ENCODE measurements around the gene THSD4. TPM values are rescaled to one million over a fixed set of nuclear protein-coding genes. Genes with fewer than 3 reads are reported as not detected.
A peak's percentile ranks its signal among the peaks of the same experiment; 100 is the strongest.

THSD4 gene
- total RNA-seq, 4 donors from 2014 or later: 16.6 to 25.3 (median 24.1) TPM

- 70% methylated on average over 2 of the region's 2 CpGs for WGBS
- Histone ChIP-seq H3K27ac (no peak overlapping the region), H3K27me3 (no peaks in the 10 kb centered on the region), H3K36me3 (no peaks in the 10 kb centered on the region), H3K4me3 (no peak overlapping the region), H3K9me3 (no peaks in the 10 kb centered on the region), H3K4me1 (peaks cover 12% of the 10 kb centered on the region)
- no peak for TF ChIP-seq POLR2AphosphoS5 (IDR thresholded peaks at IDR 0.05)
- TF ChIP-seq EP300 (IDR thresholded peaks at IDR 0.05): no peak
- TF ChIP-seq CTCF (IDR thresholded peaks at IDR 0.05): no peak
- no peak for TF ChIP-seq POLR2A (IDR thresholded peaks at IDR 0.05)
- DNase-seq (ENCODE audit: low spot score in 2 of 2): no peak
Observed at GRCh38 chr15:71290881-71291635, 175.8 kb downstream of the THSD4 start.

GRCh38 chr15:71291723-71292122, 176.5 kb downstream of the THSD4 start:
- H3K4me3 ChIP-seq: no peak overlapping the region
- no peaks in the 10 kb centered on the region for H3K27me3 ChIP-seq
- no peak overlapping the region for H3K27ac ChIP-seq
- peaks cover 12% of the 10 kb centered on the region for H3K4me1 ChIP-seq
- no peak for TF ChIP-seq EP300 (IDR thresholded peaks at IDR 0.05)
- no peak for TF ChIP-seq POLR2A (IDR thresholded peaks at IDR 0.05)
- no peak for TF ChIP-seq CTCF (IDR thresholded peaks at IDR 0.05)
- TF ChIP-seq POLR2AphosphoS5 (IDR thresholded peaks at IDR 0.05): no peak
- WGBS: 90% methylated on average over 1 of the region's 1 CpG
- H3K9me3 ChIP-seq: no peaks in the 10 kb centered on the region
- H3K36me3 ChIP-seq: no peaks in the 10 kb centered on the region
- no peak for DNase-seq (ENCODE audit: low spot score in 2 of 2)

GRCh38 chr15:71293723-71294122, 178.5 kb downstream of the THSD4 start:
- Histone ChIP-seq H3K36me3 (no peaks in the 10 kb centered on the region), H3K9me3 (no peaks in the 10 kb centered on the region), H3K4me3 (no peak overlapping the region), H3K27me3 (no peaks in the 10 kb centered on the region), H3K4me1 (peaks cover 12% of the 10 kb centered on the region), H3K27ac (peak overlapping the region; percentile 13)
- WGBS: 29% methylated on average over 2 of the region's 2 CpGs
- TF ChIP-seq POLR2AphosphoS5 (IDR thresholded peaks at IDR 0.05) (no peak), EP300 (IDR thresholded peaks at IDR 0.05) (no peak), CTCF (IDR thresholded peaks at IDR 0.05) (no peak), POLR2A (IDR thresholded peaks at IDR 0.05) (no peak)
- DNase-seq (ENCODE audit: low spot score in 2 of 2): no peak

- DNase-seq (ENCODE audit: low spot score in 2 of 2): no peak
- Histone ChIP-seq H3K4me1 (peaks cover 12% of the 10 kb centered on the region), H3K4me3 (no peak overlapping the region), H3K36me3 (no peaks in the 10 kb centered on the region), H3K27ac (peak overlapping the region; percentile 13), H3K27me3 (no peaks in the 10 kb centered on the region), H3K9me3 (no peaks in the 10 kb centered on the region)
- WGBS: 71% methylated on average over 12 of the region's 12 CpGs
- TF ChIP-seq EP300 (IDR thresholded peaks at IDR 0.05) (no peak), CTCF (IDR thresholded peaks at IDR 0.05) (no peak), POLR2AphosphoS5 (IDR thresholded peaks at IDR 0.05) (no peak), POLR2A (IDR thresholded peaks at IDR 0.05) (no peak)
Observed at GRCh38 chr15:71294251-71294910, 179.1 kb downstream of the THSD4 start.

- Histone ChIP-seq H3K9me3 (no peaks in the 10 kb centered on the region), H3K36me3 (no peaks in the 10 kb centered on the region), H3K27ac (peak overlapping the region; percentile 67), H3K27me3 (no peaks in the 10 kb centered on the region), H3K4me1 (peaks cover 12% of the 10 kb centered on the region), H3K4me3 (no peak overlapping the region)
- WGBS: 46% methylated on average over 6 of the region's 6 CpGs
- no peak for TF ChIP-seq POLR2A (IDR thresholded peaks at IDR 0.05)
- no peak for TF ChIP-seq CTCF (IDR thresholded peaks at IDR 0.05)
- TF ChIP-seq POLR2AphosphoS5 (IDR thresholded peaks at IDR 0.05): no peak
- TF ChIP-seq EP300 (IDR thresholded peaks at IDR 0.05): no peak
- DNase-seq (ENCODE audit: low spot score in 2 of 2): no peak
Observed at GRCh38 chr15:71294911-71295602, 179.8 kb downstream of the THSD4 start.

All from suprapubic skin (tissue), 4 donors.